Stimulated activated CD4-positive, alpha-beta T cell treated with anti-CD3 and anti-CD28 coated beads, Interleukin-1b, Interleukin-23, amount 100 ng/mL, for 1 hour (primary cell): ENCODE measurements around the gene XKR7.

Source experiments
- DNase-seq, 2 donors: peaks; one replicate each; pipeline ENCODE4 v3.0.0-alpha.2; 2020; ENCODE audit warnings: low read depth in 2 of 2

The XKR7 gene

DNA sequence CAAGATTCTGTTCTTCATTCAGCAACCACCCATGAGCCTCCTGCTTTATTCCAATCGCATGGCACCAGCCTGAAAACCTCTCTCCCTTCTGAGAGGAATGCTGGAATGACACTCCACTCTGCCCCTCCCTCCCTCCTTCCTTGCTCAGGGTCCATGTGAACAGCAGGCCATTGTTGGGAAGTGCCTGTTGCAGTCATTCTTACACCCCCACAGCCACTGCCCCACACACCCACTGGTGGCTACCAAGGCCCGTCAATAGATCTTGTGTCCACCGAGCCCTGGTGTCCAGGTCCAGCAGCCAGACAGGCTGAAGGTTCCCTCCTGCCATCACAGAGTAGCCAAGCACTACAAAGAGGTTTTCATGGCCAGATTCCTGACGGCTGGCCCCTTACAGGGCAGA is 22.6 kb upstream of the XKR7 start:
- DNase-seq: no peak

DNA sequence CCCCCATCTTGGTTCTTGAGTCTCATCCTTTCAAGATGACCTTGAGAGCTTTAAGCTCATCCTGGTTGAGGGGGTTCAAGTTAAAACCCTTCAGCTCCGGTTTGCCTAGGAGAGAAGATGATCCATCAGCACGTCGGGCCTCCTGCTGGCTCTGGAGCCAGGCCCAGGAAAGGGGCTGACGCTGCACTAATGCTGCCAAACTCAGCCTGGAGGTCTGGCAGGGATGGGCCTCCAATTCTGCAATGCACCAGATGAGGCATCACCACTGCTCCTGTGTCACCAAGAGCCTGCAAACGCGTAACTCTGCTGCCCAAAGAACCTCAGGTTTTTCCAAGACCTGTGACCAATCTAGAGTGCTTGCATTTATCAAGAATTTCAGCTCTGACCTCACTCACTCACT is 22.2 kb upstream of the XKR7 start:
- no peak for DNase-seq

DNA sequence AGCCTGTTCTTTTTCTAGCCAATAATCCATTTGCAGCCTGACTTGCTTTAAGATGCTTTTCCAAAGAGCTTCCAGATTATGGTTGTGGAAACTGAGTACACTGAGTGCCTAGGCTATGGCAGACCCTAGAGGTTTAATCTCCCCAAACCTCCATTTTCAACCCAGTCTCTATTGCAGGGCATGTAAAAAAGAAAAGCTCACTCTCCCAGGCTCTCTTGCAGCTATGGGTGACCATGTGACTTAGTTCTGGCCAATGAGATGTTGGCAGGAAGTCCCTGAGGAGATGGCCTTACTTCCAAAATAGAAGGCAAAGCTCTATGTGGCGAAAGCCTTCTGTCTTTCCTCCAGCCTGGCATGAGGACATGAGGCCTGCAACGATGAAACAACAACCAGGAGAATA is 19.9 kb upstream of the XKR7 start:
- no peak for DNase-seq

DNA sequence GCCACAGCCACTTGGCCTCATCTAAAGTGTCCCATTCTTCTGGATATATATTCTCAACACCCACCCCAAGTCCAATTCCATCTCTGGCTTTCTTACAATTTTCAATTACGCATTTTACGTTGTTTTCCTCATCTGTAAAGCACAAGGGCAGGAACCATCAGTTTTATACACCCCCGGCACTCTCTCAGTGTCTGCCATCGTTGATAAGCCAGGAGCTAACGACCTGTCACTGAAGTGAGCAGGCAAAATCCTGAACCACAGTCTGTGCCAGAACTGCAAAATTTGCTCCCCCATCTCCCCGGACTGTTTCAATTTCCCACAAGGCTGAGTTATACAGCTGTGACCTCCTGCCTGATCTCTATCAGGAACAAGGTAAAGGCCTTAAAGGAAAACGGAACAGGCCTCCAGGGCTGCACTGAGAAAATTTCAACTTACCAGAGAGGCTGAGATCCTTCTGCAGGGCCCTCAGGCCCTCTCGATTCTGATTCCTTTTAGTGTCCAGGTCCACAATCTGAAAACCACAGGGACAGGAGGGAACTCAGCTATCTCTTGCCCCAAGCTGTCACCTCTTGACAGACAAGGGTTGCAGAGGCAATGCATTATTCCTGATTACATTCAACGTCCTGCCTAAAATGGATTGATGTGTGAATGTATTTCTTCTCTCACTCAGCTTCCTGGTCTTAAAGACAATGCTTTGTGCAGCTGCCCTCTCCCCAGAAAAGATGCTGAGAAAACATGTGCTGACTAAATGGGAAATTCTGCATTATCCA is 17.9 kb upstream of the XKR7 start:
- DNase-seq: no peak

DNA sequence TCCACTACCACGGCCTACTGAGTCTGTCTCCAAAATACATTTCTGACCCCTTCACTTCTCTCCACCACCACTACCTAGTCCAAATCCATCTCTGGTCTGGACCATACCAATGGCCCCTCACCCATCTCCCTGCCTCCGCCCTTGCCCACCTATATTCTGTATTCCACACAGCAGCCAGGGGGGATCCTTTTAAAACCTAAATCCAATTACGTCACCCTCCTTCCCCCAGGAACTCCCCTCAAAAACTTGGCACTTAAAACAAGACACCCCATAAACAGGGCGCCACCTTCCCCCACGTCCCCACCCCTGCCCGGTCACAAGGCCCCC is 16.8 kb upstream of the XKR7 start:
- DNase-seq: no peak

DNA sequence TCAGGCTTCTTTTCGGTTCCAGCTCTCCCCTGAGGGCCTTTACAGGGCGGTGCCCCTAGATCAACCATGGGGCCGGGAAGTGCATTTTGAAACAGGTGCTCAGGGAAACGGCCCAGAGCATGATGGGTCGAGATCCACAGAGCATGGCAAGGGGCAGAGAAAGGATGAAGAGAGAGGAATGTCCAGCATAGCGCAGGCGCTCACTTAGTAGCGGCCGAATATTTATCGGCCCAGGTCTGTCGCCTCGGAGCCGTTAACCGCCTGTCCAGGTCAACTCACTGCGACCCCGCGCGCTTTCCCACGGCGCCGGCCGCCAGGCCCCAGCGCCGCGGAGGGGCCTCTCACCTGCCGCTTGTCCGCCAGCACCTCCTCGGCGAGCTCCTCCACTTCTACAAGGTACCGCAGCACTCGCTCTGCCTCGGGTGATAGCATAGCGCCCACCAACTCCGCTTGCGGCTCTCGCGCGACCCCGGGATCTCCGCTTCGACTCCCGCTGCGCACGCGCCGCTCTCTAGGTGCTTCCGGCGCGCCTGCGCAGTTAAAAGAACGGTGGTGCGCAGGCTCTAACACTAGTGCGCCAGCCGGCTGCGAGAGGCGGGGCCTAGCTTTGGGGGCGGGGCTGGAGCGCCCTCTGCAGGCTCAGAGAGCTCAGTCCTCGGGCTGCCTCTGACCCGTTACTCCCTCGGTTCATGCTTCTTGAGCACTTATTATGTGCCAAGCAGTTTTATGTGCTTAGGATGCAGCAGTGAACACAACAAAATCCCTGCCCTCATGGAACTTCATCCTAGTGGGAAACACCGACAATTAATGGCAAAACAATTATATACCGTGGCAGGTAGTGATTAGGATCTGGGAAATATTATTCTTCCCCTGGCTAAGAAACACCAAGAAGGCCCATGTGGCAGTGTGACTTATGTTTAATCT is 16.2 kb upstream of the XKR7 start, which contains the start of gene PDRG1:
Gene PDRG1, minus strand, starts transcription at position 517 of the 924 bp plus-strand sequence. Its CDS starts 85 bp downstream, at position 432.
- DNase-seq: peak; percentile 94 to 97

DNA sequence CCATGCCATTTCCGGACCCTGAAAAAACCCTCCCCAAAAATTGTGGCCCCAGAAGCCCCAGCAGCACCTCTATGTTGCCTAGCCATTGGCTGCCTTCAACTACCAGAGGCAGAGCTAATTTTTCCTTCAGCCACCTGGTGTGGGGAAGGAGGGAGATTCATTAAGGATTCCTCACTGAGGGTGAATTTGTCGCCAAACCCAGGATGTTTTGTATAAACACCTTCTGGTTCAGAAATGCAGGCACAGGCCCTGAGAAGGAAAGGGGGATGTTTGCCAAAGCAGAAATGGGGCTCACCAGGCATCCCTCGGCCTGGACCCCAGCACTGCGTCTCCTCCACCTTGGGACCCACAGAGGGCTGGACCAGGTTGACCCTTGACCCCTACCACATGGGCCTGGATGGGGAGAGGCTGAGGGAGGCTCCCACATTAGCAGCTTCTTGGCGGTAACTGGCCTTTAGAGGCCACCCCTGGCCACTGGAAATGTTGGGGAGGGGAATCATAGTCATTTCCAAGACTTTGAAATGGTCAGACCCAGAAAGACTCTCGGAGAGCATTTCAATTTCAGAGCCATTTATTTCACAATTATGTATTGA is 14.3 kb upstream of the XKR7 start:
- no peak for DNase-seq

DNA sequence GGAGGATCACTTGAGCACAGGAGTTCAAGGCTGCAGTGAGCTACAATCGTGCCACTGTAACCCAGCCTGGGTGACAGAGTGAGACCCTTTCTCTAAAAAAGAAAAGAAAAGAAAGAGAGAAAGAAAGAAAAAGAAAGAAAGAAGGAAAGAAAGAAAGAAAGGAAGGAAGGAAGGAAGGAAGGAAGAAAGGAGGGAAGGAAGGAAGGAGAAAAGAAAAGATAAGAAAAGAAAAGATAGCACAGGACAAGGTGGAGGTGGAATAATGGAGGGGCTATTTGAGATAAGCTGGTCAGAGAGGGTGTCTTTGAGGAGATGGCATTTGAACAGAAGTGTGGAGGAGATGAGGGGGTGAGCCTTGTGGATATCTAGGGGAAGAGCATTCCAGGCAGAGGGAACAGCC is 13.5 kb upstream of the XKR7 start:
- no peak for DNase-seq

DNA sequence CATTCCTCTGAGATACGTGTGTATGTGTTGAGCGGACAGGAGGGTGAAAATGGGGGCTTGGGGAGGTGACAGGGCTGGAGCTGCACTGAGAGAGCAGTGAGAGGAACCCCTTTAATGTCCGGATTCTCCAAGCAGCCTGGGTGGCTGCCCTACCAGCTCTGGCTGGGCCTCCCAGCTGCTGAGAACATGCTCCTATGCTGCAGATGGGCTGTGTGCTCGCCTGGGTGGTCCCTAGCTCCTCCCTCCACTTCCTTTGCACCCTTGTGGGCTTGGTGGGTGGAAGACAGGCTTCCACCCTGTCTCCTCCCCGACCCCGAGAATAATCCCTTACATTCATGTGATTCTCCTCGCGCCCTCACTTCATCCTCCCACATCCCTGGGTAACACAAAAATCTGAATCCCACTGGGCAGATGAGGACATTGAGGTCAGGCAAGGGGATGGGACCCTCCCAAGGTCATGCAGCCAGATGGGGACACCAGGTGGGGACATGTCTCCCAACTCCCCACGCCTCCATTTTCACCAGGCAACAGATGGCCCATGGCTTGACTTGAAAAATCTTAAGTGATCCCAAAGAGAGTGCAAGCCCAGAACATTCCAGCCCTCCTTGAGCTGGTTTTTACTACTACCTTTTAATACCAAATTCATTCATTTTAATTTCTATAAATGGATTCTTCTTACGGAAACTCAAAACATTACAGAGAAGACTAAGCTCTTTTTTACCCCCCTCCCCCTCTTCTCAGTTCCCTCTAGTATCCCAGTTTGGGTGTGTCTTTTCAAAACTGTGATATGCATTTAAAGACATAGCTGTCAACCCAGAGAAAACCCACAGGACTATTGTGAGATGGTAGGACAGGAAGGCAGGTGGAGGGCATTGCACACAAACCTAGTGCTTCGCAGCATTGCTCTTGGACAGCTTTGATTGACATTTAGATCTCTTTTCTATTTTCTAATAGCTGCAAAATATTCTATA is 11.1 kb upstream of the XKR7 start:
- DNase-seq: no peak

DNA sequence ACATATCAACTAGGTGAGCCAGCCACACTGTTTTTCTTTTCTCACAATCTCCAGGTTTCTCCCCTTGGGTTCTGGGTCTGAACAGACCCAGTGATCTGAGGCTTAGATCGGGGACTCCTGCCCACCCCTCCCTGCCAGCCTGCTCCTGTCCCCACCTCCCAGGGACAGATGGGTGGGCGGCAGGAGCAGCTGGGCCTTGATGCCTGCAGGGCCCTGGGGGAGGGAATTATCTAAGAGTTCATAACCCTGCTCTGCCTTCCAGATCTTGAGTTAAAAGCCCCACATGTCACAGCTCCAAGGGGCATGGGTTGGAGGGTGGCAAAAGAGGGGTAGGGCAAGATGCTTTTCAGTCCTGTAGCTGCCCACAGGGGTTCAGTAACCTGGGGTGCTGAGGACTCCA is 5.2 kb upstream of the XKR7 start:
- DNase-seq: no peak

DNA sequence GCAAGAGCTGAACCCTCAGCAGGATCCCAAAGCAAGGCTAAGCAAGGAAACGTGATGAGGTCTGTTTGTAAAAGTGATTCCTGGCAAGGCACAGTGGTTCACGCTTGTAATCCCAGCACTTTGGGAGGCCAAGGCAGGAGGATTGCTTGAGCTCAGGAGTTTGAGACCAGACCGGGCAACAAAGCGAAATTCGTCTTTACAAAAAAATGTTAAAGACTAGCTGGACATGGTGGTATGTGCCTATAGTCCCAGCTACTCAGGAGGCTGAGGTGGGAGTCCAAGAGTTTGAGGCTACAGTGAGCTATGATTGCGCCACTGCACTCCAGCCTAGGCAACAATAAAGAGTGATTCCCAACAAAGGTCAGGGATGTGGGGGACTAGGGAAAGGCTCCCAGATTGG is 4.1 kb upstream of the XKR7 start:
- no peak for DNase-seq

DNA sequence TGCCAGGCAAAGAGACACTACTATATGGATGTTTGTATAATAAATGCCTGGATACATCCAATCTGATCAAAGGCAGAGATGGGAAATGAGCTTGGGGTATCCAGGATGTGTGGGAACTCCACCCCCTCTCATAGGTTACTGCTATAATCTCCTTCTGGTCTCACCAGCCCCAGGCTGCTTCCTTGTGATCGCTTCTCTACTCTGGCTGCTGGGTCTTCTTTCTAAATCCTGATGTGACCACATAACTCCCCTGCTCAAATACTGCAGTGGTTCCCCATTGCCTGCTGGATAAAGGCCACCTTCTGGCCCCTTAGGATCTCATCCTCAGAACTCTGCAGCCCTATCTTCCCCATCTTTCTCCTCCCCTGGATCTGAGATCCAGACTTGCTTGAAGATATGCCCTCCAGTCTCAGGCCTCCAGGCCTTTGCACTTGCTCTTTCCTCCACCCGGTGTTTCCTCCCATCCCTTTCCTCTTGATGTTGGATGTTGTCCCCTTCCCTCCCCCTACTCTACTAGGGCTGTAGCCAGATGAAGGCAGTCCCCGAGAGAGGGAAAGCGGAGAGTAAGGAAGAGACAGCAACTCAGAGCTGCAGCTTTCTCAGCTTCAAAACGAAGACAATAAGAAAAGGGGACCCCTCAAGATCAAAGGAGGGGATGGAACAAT is 828 bp upstream of the XKR7 start:
- no peak for DNase-seq

DNA sequence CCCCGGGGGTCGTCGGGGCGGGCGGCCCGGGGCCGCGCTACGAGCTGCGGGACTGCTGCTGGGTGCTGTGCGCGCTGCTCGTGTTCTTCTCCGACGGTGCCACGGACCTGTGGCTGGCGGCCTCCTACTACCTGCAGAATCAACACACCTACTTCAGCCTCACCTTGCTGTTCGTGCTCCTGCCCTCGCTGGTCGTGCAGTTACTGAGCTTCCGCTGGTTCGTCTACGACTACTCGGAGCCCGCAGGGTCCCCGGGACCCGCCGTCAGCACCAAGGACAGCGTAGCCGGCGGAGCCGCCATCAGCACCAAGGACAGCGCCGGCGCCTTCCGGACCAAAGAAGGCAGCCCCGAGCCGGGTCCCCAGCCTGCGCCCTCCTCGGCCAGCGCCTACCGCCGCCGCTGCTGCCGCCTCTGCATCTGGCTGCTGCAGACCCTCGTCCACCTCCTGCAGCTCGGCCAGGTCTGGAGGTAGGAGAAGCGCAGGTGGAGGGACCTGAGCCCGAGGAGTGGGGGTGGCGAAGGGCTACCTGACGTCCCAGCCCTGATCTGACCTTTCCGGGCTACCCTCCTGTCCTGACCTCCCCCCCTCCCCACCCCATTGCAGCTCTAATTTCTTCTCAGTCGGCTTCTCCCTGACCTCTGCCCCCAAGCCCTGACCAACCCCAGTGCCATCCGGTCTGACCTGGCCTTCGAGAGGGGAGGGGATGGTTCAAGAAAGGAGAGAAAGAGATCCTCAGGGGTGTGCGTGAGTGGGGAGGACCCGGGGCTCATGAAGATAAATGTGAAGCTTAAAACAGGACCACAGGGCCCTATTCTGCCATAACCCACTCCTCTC is 558 bp downstream of the XKR7 start:
- peak; percentile 44 to 75 for DNase-seq

DNA sequence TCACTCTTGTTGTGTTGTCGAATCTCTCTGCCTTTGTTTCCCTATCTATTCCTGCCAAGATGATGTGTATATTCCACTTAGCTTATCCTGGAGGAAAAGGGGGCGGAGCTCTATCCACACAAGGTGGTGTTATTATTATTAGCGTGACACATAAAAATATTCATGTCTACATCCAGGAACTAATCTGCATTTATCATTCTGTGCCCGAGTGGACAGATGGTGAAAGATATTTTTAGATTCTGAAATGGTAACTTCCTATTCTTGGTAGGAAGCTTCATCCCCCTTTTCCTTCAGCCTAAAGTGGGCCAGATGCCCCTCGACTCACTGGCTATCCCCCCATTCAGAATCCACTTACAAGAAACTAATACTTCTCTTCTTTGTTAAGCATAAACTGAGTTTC is 2.0 kb downstream of the XKR7 start:
- DNase-seq: no peak

DNA sequence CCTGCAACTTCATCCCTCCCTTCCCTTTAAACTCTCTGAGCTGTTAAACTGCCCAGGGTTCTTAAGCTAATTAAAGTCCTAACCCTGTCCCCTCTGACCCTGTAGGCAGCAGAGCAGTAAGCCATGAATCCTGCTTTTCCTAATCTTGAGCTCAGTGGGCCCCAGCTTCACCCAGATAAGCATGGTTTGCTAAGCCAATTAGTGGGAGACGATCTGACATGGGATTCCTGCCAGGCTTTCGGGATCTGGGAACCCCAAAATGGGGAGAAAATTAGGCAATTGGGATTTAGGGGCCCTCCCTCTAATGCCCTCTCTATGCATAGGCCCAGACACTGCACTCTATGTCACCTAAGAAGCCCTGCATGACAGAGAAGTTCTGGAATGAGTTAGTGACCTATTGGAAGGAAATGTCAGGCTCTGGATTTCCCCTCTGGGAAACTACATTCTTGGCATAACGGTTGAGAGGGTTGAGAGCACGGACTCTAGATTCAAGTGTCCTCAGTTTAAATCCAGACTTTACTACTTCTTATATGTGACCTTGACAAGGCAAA is 4.6 kb downstream of the XKR7 start:
- DNase-seq: no peak

DNA sequence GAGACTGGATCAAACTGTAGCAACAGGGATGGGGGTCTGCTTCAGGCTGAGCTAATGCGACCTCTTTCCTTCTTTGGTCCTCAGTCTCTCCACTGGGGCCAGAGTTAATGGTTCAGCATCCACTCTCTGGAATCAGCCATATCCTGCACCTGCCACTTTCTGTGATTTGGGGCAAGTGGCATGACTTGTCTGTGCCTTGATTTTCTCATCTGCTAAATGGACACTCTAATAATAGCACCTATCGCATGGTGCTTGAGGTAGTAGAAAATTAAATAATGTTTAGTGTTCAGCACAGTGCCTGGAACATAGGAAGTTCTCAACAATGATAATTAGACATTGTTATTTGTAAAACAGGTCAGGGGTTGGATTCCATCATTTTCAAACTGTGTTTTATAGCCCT is 6.3 kb downstream of the XKR7 start:
- no peak for DNase-seq

DNA sequence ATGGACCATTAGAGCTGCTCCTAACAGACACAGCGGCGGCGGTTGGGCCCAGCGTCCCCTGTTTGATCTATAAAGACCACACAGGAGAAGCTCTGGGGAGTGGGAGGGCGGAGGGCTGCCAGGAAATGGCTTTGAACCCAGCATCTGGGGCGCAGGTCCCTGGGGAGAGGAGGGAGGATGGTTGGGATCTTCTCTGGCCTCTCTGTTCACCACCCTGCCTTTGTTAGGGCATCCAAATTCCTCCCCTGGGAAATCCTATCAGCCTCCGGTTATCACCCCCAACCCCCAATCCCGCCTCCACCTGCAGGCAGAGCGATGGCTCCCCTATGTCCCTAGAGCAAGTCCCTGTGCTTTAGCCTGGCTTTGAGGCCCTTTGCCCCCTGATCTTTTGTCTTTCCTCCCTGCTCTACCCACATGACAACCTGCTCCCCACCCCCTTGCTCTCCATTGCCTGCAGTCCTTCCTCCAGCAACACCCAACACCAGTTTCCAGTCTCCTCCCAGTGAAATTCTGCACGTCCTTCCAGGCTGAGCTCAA is 7.1 kb downstream of the XKR7 start:
- no peak for DNase-seq

DNA sequence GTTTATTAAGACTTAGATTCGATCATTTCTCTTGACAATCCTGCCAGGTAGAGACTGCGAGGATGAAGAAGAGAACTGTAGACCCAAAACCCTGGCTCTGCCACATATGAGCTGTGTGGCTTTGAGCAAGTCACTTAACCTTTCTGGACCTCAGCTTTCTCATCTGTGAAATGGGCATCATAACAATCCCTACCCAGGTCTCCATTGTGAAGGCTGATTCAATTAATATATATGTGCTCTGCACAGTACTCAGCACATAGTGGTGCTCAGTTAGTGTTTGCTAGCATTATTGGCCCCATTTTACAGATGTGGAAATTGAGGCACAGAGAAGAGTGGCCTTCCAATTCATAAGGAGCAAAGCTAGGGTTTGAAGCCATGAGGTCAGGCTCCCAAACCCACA is 7.9 kb downstream of the XKR7 start:
- DNase-seq: no peak

DNA sequence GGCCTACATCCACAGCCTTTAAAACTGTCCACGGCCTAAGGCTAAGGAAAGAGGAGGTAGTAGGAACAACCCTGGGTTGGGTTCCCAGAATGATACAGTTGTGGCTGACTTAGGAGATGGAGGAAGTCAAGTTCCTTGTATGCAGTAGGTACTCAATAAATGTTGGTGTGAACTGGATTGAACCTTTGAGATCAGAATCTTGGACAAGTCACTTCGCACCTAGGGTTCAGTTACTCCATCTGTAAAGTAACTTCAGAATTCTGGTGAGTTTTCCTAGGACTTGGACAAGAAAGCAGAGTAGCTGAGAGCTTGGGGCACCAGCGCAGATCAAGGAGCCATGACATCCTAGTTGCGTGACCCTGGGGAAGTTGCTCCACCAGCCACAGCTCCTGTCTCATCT is 9.1 kb downstream of the XKR7 start:
- DNase-seq: no peak
